Measurements from ENCODE around the gene BICD2.
"Not testable (repeated sequence)": the region's sequence is repeated elsewhere in the genome, so short reads cannot be mapped to it uniquely, and the experiment has no call there.

Gene BICD2

GRCh38 chr9:92770360-92770995 lies 5.8 kb upstream of the BICD2 start:
- peak; percentile 9 for DNase-seq (ENCODE audit: low spot score)

GRCh38 chr9:92769990-92770359 lies 5.3 kb upstream of the BICD2 start:
- no peak for DNase-seq (ENCODE audit: low spot score)

- no peak for DNase-seq (ENCODE audit: low spot score)
Observed at GRCh38 chr9:92769286-92769685, 4.7 kb upstream of the BICD2 start.

GRCh38 chr9:92768816-92769215 lies 4.2 kb upstream of the BICD2 start:
- not testable (repeated sequence) for DNase-seq (ENCODE audit: low spot score)

GRCh38 chr9:92767066-92768054 lies 2.7 kb upstream of the BICD2 start:
- no peak for DNase-seq (ENCODE audit: low spot score)

- DNase-seq (ENCODE audit: low spot score) = peak; percentile 96
Observed at GRCh38 chr9:92764988-92765936, 629 bp upstream of the BICD2 start.

- DNase-seq (ENCODE audit: low spot score) = peak; percentile 31
Observed at GRCh38 chr9:92763721-92764380, 782 bp downstream of the BICD2 start.

GRCh38 chr9:92762781-92763708 lies 1.6 kb downstream of the BICD2 start:
- DNase-seq (ENCODE audit: low spot score) = no peak

GRCh38 chr9:92762196-92762595 lies 2.4 kb downstream of the BICD2 start:
- no peak for DNase-seq (ENCODE audit: low spot score)

- DNase-seq (ENCODE audit: low spot score) = no peak
Observed at GRCh38 chr9:92761686-92762085, 2.9 kb downstream of the BICD2 start.

GRCh38 chr9:92760494-92760893 lies 4.1 kb downstream of the BICD2 start:
- no peak for DNase-seq (ENCODE audit: low spot score)

GRCh38 chr9:92760070-92760469 lies 4.6 kb downstream of the BICD2 start:
- DNase-seq (ENCODE audit: low spot score) = no peak

- DNase-seq (ENCODE audit: low spot score) = no peak
Observed at GRCh38 chr9:92759446-92759845, 5.2 kb downstream of the BICD2 start.

GRCh38 chr9:92756792-92757191 lies 7.8 kb downstream of the BICD2 start:
- no peak for DNase-seq (ENCODE audit: low spot score)

- no peak for DNase-seq (ENCODE audit: low spot score)
Observed at GRCh38 chr9:92754091-92754745, 10.4 kb downstream of the BICD2 start.

- DNase-seq (ENCODE audit: low spot score) = no peak
Observed at GRCh38 chr9:92752812-92753404, 11.7 kb downstream of the BICD2 start.

GRCh38 chr9:92749934-92750315 lies 14.7 kb downstream of the BICD2 start:
- DNase-seq (ENCODE audit: low spot score) = no peak

- DNase-seq (ENCODE audit: low spot score) = no peak
Observed at GRCh38 chr9:92749071-92749933, 15.3 kb downstream of the BICD2 start.
